Measurements from ENCODE around the gene GBF1.
A peak's percentile ranks its signal among the peaks of the same experiment; 100 is the strongest.

The GBF1 gene

GRCh38 chr10:102395400-102396316 is 150.3 kb downstream of the GBF1 start, which contains the start of gene NFKB2:
Gene NFKB2, plus strand, starts transcription at chr10:102395705. Its CDS starts 255 bp downstream, at chr10:102395960.
- in situ Hi-C loops (cut with MboI; ENCODE audit: low sequenced_read_pairs), result no loop called here
- Histone ChIP-seq H3K9me3 (no peaks in the 10 kb centered on the region), H3K4me3 (peak within 1 kb of the TSS; percentile 86), H3K27me3 (ENCODE audit: low read depth) (no peaks in the 10 kb centered on the region), H3K36me3 (replicated peaks) (peaks cover 32% of the 10 kb centered on the region; the same call in 1 of the 2 replicates), H3K4me1 (peaks cover 27% of the 10 kb centered on the region)
- DNase-seq (ENCODE audit: low spot score in 2 of 2), result peak; percentile 81 to 92

GRCh38 chr10:102396317-102396650 is 151.0 kb downstream of the GBF1 start:
- DNase-seq (ENCODE audit: low spot score in 2 of 2), result no peak
- Histone ChIP-seq H3K9me3 (no peaks in the 10 kb centered on the region), H3K4me1 (peaks cover 21% of the 10 kb centered on the region), H3K36me3 (replicated peaks) (peaks cover 35% of the 10 kb centered on the region), H3K27me3 (ENCODE audit: low read depth) (no peaks in the 10 kb centered on the region), H3K4me3 (peak overlapping the region; percentile 86)
- in situ Hi-C loops (cut with MboI; ENCODE audit: low sequenced_read_pairs), result no loop called here

GRCh38 chr10:102396730-102397151 is 151.4 kb downstream of the GBF1 start:
- peaks cover 20% of the 10 kb centered on the region for H3K4me1 ChIP-seq
- no peak for DNase-seq (ENCODE audit: low spot score in 2 of 2)
- peaks cover 40% of the 10 kb centered on the region for H3K36me3 ChIP-seq (replicated peaks)
- H3K9me3 ChIP-seq, result no peaks in the 10 kb centered on the region
- H3K4me3 ChIP-seq, result peak overlapping the region; percentile 86
- in situ Hi-C loops (cut with MboI; ENCODE audit: low sequenced_read_pairs), result no loop called here
- H3K27me3 ChIP-seq (ENCODE audit: low read depth), result no peaks in the 10 kb centered on the region

GRCh38 chr10:102397222-102398171 is 152.2 kb downstream of the GBF1 start:
- DNase-seq (ENCODE audit: low spot score in 2 of 2), result no peak
- Histone ChIP-seq H3K27me3 (ENCODE audit: low read depth) (no peaks in the 10 kb centered on the region), H3K36me3 (replicated peaks) (peaks cover 41% of the 10 kb centered on the region), H3K4me3 (no peak overlapping the region), H3K4me1 (peaks cover 15% of the 10 kb centered on the region), H3K9me3 (no peaks in the 10 kb centered on the region)
- in situ Hi-C loops (cut with MboI; ENCODE audit: low sequenced_read_pairs), result no loop called here

- H3K27me3 ChIP-seq (ENCODE audit: low read depth), result no peaks in the 10 kb centered on the region
- peaks cover 9% of the 10 kb centered on the region for H3K4me1 ChIP-seq
- H3K4me3 ChIP-seq, result no peak overlapping the region
- no peak for DNase-seq (ENCODE audit: low spot score in 2 of 2)
- peaks cover 41% of the 10 kb centered on the region for H3K36me3 ChIP-seq (replicated peaks)
- H3K9me3 ChIP-seq, result no peaks in the 10 kb centered on the region
- in situ Hi-C loops (cut with MboI; ENCODE audit: low sequenced_read_pairs), result no loop called here
Observed at GRCh38 chr10:102398172-102399020, 153.1 kb downstream of the GBF1 start.

GRCh38 chr10:102399217-102400021 is 154.1 kb downstream of the GBF1 start:
- in situ Hi-C loops (cut with MboI; ENCODE audit: low sequenced_read_pairs), result no loop called here
- Histone ChIP-seq H3K27me3 (ENCODE audit: low read depth) (no peaks in the 10 kb centered on the region), H3K9me3 (no peaks in the 10 kb centered on the region), H3K36me3 (replicated peaks) (peaks cover 41% of the 10 kb centered on the region), H3K4me1 (peaks cover 9% of the 10 kb centered on the region), H3K4me3 (peak overlapping the region; percentile 39)
- DNase-seq (ENCODE audit: low spot score in 2 of 2), result peak; percentile 76 to 93

- in situ Hi-C loops (cut with MboI; ENCODE audit: low sequenced_read_pairs), result no loop called here
- Histone ChIP-seq H3K4me3 (no peak overlapping the region), H3K4me1 (peaks cover 9% of the 10 kb centered on the region), H3K36me3 (replicated peaks) (peaks cover 41% of the 10 kb centered on the region), H3K9me3 (no peaks in the 10 kb centered on the region), H3K27me3 (ENCODE audit: low read depth) (no peaks in the 10 kb centered on the region)
- no peak for DNase-seq (ENCODE audit: low spot score in 2 of 2)
Observed at GRCh38 chr10:102400076-102400475, 154.7 kb downstream of the GBF1 start.

GRCh38 chr10:102400598-102401341 is 155.4 kb downstream of the GBF1 start:
- in situ Hi-C loops (cut with MboI; ENCODE audit: low sequenced_read_pairs), result no loop called here
- H3K36me3 ChIP-seq (replicated peaks), result peaks cover 41% of the 10 kb centered on the region
- H3K9me3 ChIP-seq, result no peaks in the 10 kb centered on the region
- DNase-seq (ENCODE audit: low spot score in 2 of 2), result no peak
- H3K27me3 ChIP-seq (ENCODE audit: low read depth), result no peaks in the 10 kb centered on the region
- peaks cover 9% of the 10 kb centered on the region for H3K4me1 ChIP-seq
- no peak overlapping the region for H3K4me3 ChIP-seq

GRCh38 chr10:102401342-102401654 is 156.0 kb downstream of the GBF1 start:
- peaks cover 41% of the 10 kb centered on the region for H3K36me3 ChIP-seq (replicated peaks)
- no peak for DNase-seq (ENCODE audit: low spot score in 2 of 2)
- H3K4me3 ChIP-seq, result no peak overlapping the region
- H3K4me1 ChIP-seq, result peaks cover 7% of the 10 kb centered on the region
- in situ Hi-C loops (cut with MboI; ENCODE audit: low sequenced_read_pairs), result no loop called here
- no peaks in the 10 kb centered on the region for H3K27me3 ChIP-seq (ENCODE audit: low read depth)
- H3K9me3 ChIP-seq, result no peaks in the 10 kb centered on the region

GRCh38 chr10:102401735-102402511 is 156.6 kb downstream of the GBF1 start:
- in situ Hi-C loops (cut with MboI; ENCODE audit: low sequenced_read_pairs), result no loop called here
- no peaks in the 10 kb centered on the region for H3K9me3 ChIP-seq
- no peak for DNase-seq (ENCODE audit: low spot score in 2 of 2)
- no peaks in the 10 kb centered on the region for H3K27me3 ChIP-seq (ENCODE audit: low read depth)
- peaks cover 5% of the 10 kb centered on the region; the same call in 1 of the 2 replicates for H3K4me1 ChIP-seq
- peaks cover 36% of the 10 kb centered on the region for H3K36me3 ChIP-seq (replicated peaks)
- no peak overlapping the region for H3K4me3 ChIP-seq

GRCh38 chr10:102402512-102402896 is 157.2 kb downstream of the GBF1 start:
- DNase-seq (ENCODE audit: low spot score in 2 of 2), result no peak
- H3K36me3 ChIP-seq (replicated peaks), result peaks cover 33% of the 10 kb centered on the region
- in situ Hi-C loops (cut with MboI; ENCODE audit: low sequenced_read_pairs), result no loop called here
- no peaks in the 10 kb centered on the region for H3K9me3 ChIP-seq
- peaks cover 5% of the 10 kb centered on the region; the same call in 1 of the 2 replicates for H3K4me1 ChIP-seq
- no peak overlapping the region for H3K4me3 ChIP-seq
- H3K27me3 ChIP-seq (ENCODE audit: low read depth), result no peaks in the 10 kb centered on the region
